HG02852 (cell line): ENCODE measurements around the gene ZNF778.

Experiments used
- ATAC-seq: cut with Tn5 transposase; IDR thresholded peaks from one replicate; pipeline ENCODE4 v1.9.1; 2021; ENCODE audit warnings: mild to moderate bottlenecking, moderate library complexity; ENCODE audit not compliant: unreplicated experiment

ZNF778 gene

DNA sequence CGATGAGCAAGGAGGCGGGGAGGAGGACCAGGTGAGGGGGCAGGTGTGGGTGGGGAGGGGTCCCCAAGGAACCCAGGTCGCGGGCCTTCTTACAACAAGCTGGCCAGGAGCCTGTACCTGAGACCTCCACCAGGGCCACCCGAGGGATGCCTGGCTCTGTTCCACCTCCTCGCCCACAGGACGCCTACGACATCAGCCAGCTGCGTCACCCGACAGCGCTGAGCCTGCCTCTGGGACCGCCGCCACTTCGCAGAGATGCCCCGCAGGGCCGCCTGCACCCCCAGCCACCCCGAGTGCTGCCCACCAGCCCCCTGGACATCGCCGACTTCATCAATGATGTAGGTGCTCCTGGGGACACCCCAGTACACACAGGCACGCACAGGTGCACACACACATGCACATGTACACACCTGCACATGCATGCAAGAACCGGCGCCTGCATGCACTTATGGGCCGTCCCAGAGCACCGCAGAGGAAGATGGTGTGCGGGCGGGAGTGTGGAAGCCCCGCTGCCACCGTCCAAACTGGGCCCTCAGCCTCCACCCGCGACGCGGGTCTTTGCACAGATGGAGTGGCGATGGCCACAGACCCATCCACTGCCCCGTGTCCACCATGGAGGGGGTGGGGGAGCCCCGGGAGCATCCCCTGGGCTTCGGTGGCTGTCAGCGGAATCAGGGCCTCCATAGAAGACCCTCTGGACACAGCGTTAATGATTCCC, 23.8 kb upstream of the ZNF778 start:
- no peak for ATAC-seq

- no peak for ATAC-seq
Observed at GRCh38 chr16:89194340-89195311, 22.9 kb upstream of the ZNF778 start.

DNA sequence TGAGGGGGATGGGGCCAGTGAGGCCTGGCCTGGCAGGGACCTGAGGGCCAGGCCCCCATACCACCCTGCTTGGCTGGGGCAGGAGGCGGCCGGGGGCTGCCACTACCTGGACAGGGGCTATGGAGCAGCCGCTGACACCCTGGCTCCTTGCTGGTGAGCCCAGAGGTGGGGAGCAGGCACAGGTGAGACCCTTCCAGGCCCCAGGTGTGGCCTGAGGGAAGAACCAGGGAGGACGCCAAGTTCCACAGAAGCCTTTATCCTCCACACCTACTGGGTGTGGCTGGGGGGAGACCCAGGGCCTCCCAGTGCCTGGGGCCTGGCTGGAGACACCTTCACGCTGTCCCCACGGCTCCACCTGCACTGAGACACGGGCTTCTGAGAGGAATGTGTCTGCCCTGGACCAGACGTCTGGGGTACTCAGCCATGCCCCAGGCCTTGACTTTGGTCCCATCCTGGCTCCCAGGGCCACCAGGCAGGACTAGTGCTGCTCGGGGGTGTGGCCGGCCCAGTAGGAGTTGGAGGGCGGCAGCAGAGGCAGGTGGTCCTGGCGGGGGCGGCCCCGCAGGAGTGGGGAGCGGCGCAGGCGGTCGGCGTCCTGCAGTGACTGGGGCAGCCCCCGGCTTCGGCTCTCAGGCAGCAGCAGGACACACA, 21.9 kb upstream of the ZNF778 start:
- ATAC-seq: no peak

GRCh38 chr16:89197033-89197632, 20.4 kb upstream of the ZNF778 start:
- ATAC-seq: no peak

- no peak for ATAC-seq
Observed at GRCh38 chr16:89197633-89198416, 19.7 kb upstream of the ZNF778 start.

GRCh38 chr16:89198417-89199240, 18.9 kb upstream of the ZNF778 start:
- no peak for ATAC-seq

DNA sequence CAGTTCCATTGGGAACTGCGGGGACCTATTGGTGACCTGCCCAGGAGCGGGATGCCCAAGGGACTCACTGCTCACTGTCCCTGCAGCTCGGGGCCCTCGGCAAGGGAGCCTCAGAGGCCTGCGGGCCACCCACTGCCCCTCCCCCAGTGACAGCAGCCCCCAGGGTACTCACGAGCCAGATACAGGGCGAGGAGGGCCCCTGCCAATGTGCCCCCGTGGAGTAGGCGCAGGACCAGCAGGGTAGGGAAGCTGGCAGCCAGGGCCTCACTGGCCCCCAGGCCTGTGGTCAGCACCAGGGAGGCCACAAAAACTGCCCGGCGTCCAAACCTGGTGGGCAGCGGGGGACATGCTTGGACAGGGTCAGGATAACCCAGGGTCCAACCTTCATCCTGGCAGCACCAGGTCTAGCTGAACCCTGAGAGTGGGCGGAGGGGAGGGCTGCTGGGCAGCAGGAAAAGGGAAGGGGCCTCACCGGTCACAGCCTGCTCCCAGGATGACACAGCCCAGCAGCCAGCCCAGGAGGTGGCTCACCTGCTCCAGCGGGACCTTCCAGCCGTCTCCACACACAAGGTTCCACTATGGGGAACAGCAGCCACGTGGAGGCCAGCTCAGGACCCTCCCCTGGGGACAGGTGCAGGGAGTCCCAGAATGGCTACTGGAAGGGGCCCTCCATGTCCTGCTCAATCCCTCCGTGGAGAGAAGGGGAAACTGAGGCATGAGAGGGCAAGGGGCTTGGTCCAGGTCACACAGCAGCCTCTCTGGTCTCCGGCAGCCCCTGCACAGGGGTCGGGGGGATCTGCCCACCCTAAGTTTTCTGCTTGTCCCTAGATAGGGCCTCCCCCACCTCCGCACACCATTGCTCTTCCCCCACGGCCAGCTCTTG, 18.0 kb upstream of the ZNF778 start:
- no peak for ATAC-seq

GRCh38 chr16:89200124-89200849, 17.2 kb upstream of the ZNF778 start, which contains the start of gene SLC22A31:
SLC22A31 (minus strand) TSS chr16:89200537; CDS start chr16:89200501, 36 bp downstream.
- ATAC-seq: no peak

GRCh38 chr16:89200850-89201411, 16.6 kb upstream of the ZNF778 start:
- no peak for ATAC-seq

DNA sequence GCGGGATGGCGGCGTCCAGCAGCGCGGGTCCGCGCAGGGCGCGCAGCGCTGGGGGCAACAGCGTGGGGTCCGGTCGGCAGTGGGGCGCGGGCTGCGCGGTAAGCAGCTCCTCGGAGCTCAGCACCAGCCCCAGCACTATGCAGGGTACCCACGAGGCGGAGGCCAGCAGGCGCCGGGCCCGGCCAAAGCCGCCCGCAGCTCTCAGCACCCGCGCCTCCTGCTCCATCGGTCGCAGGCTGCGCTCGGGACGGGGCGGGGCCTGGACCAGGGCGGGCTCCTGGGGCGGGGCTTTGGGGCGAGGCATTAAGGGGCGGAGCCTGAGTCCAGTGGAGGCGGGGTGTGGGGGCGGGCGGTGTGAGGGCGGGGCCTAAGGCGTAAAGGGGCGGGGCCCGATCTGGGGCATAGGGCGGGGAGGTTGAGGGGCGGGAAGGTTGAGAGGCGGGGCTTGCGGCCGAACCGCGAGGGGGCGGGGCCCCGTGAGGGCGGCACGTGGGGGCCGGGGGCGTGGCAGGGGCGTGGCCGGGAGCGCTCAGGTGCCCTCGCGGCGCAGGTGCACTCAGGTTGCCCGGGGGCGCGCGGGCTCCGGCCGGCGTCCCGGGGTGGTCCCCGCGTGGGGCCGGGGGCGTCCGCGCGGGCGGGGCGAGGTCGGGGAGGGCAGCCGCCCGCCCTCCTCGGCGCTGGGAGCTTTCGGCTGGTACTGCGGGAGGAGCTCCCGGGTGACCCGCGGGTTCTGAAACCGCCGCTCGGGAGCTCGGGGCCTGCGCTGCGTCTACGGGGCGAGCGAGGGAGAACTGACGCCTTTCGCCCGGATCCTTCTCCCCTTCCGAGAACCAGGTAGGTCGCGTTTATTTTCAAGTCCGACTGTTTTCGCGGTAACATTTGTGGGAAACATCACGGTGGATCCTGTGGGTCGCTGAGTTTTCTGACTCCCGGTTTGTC, 15.8 kb upstream of the ZNF778 start:
- no peak for ATAC-seq

- ATAC-seq: no peak
Observed at GRCh38 chr16:89202422-89203215, 14.9 kb upstream of the ZNF778 start.

DNA sequence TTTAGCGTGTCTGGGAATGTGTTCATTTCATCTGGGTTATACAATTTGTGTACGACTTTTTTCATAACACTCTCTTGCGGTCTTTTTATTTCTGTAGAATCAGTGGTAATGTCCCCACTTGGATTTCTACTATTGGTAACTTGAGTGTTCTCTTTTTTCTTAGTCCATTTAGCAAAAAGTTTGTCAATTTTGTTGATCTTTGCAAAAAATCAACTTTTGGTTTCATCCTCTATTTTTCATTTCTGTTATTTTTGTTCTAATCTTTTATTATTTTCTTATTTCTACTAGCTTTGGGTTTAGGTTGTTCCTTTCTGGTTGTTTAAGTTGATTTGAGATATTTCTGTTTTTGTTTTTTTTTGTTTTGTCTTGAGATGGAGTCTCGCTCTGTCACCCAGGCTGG, 9.5 kb upstream of the ZNF778 start:
- ATAC-seq: no peak

GRCh38 chr16:89209522-89210044, 7.9 kb upstream of the ZNF778 start:
- no peak for ATAC-seq

DNA sequence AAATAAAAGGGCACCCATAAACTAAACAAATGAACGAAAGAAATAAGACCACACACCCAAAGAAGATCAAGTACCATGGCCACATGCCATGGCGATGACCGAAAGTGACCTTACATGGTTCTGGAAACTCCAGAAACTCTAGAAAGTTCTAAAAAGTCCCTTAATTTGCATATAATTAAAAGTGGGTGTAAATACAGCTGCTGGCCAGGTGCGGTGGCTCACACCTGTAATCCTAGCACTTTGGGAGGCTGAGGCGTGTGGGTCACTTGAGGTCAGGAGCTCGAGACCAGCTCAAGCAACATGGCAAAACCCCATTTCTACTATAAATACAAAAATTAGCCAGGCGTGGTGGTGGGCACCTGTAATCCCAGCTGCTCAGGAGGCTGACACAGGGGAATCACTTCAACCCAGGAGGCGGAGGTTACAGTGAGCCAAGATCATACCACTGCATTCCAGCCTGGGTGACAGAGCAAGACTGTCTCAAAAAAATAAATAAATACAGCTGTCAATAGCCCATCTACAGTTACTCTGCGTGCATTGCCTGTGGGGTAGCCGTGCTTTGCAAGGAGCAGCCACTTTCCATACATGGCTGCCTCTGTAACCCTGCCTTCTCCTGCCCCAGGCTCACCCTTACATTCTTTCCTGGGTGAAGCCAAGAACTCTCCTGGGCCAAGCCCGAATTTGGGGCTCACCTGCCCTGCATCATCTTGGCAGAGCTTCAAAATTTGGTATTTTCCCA, 7.2 kb upstream of the ZNF778 start:
- no peak for ATAC-seq
